HAP-1 (cell line): ENCODE data around the gene CCDC186.

Experiments used
- DNase-seq, 2 experiments: peaks; one replicate each; pipeline ENCODE4 v3.0.0-alpha.2; 2016 to 2020; ENCODE audit warnings: low spot score in 2 of 2
- H3K27me3 ChIP-seq: fragments of 250-450 bp; sonication (Bioruptor Pico); 2 replicates; pipeline ENCODE4 v1.5.1; 2020; ENCODE audit warnings: low read depth, mild to moderate bottlenecking, moderate library complexity
- H3K36me3 ChIP-seq: fragments of 250-450 bp; sonication (Bioruptor Pico); replicated peaks from 2 replicates; pipeline ENCODE4 v1.5.1; 2020; ENCODE audit warnings: mild to moderate bottlenecking
- H3K4me1 ChIP-seq: fragments of 250-450 bp; sonication (Bioruptor Pico); 2 replicates; pipeline ENCODE4 v1.5.1; 2020; ENCODE audit warnings: mild to moderate bottlenecking
- H3K4me3 ChIP-seq: fragments of 250-450 bp; sonication (Bioruptor Pico); 2 replicates; pipeline ENCODE4 v1.5.1; 2020; ENCODE audit warnings: mild to moderate bottlenecking, moderate library complexity
- H3K9me3 ChIP-seq: fragments of 250-450 bp; sonication (Bioruptor Pico); 2 replicates; pipeline ENCODE4 v1.5.1; 2020; ENCODE audit warnings: mild to moderate bottlenecking, moderate library complexity
- in situ Hi-C: fragments of 300-500 bp; cut with MboI; formaldehyde crosslinking; loops from 3 replicates; pipeline ENCODE4 v1.14.3; 2020; ENCODE audit warnings: low sequenced_read_pairs, inconsistent platforms, mixed read lengths

CCDC186 gene

DNA sequence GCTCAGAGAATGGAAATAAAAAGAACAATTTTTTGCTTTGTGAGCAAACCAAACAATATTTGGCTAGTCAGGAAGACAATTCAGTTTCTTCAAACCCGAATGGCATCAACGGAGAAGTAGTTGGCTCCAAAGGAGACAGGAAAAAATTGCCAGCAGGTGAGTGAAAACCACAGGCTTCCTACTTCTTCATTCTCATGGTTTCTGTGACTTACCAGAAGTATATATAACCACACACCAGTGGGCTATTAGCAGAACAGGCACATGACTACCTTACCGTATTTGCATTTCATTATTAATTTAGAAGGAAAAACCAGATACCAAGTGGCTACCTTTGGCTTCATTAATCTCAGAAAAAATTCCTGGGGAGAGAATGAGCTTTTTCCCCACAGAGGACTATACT lies 14.0 kb upstream of the CCDC186 start:
- Histone ChIP-seq H3K36me3 (no peaks in the 10 kb centered on the region), H3K4me3 (no peak overlapping the region), H3K27me3 (peaks cover 5% of the 10 kb centered on the region; the same call in 1 of the 2 replicates), H3K9me3 (no peaks in the 10 kb centered on the region), H3K4me1 (no peaks in the 10 kb centered on the region)
- DNase-seq = no peak
- in situ Hi-C loops = no loop called here

DNA sequence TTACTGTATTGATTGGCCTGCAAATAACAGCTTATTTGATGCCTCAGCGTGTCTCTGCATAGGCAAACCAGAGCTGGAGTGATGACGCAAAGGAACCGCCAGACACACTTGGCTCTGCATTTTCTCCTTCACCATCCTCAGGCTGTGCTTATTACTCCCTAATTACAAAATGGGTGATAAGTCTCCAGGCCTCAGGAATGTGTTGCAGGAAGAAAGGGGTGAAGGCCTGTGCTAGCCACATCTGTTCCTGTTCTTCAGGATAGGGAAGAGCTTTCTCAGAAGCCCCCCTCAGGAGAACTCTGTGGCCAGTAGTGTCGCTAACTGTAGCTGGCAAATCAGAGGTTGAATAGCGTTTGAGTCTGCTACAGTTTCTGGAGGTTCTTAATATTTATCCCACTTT lies 10.3 kb upstream of the CCDC186 start:
- H3K9me3 ChIP-seq = no peaks in the 10 kb centered on the region

GRCh38 chr10:114183563-114183962 lies 9.6 kb upstream of the CCDC186 start:
- peaks cover 3% of the 10 kb centered on the region; the same call in 1 of the 2 replicates for H3K27me3 ChIP-seq
- no peak for DNase-seq
- H3K4me3 ChIP-seq = no peak overlapping the region
- no peaks in the 10 kb centered on the region for H3K9me3 ChIP-seq
- in situ Hi-C loops = no loop called here
- H3K36me3 ChIP-seq = no peaks in the 10 kb centered on the region
- no peaks in the 10 kb centered on the region for H3K4me1 ChIP-seq

More for the DNA sequence above, 10.3 kb upstream of the CCDC186 start:
- Histone ChIP-seq H3K36me3 (no peaks in the 10 kb centered on the region), H3K4me1 (no peaks in the 10 kb centered on the region), H3K4me3 (no peak overlapping the region), H3K27me3 (peaks cover 5% of the 10 kb centered on the region; the same call in 1 of the 2 replicates)
- in situ Hi-C loops = no loop called here
- DNase-seq = no peak

GRCh38 chr10:114181971-114182370 lies 8.0 kb upstream of the CCDC186 start:
- no peak overlapping the region for H3K4me3 ChIP-seq
- H3K27me3 ChIP-seq = no peaks in the 10 kb centered on the region
- in situ Hi-C loops = no loop called here
- no peaks in the 10 kb centered on the region for H3K9me3 ChIP-seq
- H3K36me3 ChIP-seq = no peaks in the 10 kb centered on the region
- H3K4me1 ChIP-seq = no peaks in the 10 kb centered on the region
- DNase-seq = no peak

- Histone ChIP-seq H3K36me3 (no peaks in the 10 kb centered on the region), H3K9me3 (no peaks in the 10 kb centered on the region), H3K4me1 (no peaks in the 10 kb centered on the region), H3K27me3 (no peaks in the 10 kb centered on the region), H3K4me3 (no peak overlapping the region)
- in situ Hi-C loops = no loop called here
- no peak for DNase-seq
These were observed 6.9 kb upstream of the CCDC186 start for GRCh38 chr10:114180937-114181336.

GRCh38 chr10:114179747-114180146 lies 5.7 kb upstream of the CCDC186 start:
- Histone ChIP-seq H3K4me1 (no peaks in the 10 kb centered on the region), H3K4me3 (no peak overlapping the region), H3K27me3 (no peaks in the 10 kb centered on the region), H3K9me3 (no peaks in the 10 kb centered on the region), H3K36me3 (no peaks in the 10 kb centered on the region)
- in situ Hi-C loops = no loop called here
- DNase-seq = no peak

- no peaks in the 10 kb centered on the region for H3K4me1 ChIP-seq
- in situ Hi-C loops = no loop called here
- H3K36me3 ChIP-seq = no peaks in the 10 kb centered on the region
- no peak within 1 kb of the TSS for H3K4me3 ChIP-seq
- no peak for DNase-seq
- H3K9me3 ChIP-seq = no peaks in the 10 kb centered on the region
- H3K27me3 ChIP-seq = no peaks in the 10 kb centered on the region
These were observed 5.1 kb upstream of the CCDC186 start, which contains the start of gene TDRD1 for GRCh38 chr10:114179148-114179547. Gene TDRD1, plus strand, starts transcription at chr10:114179353. Its CDS starts 8,479 bp downstream, at chr10:114187832.

DNA sequence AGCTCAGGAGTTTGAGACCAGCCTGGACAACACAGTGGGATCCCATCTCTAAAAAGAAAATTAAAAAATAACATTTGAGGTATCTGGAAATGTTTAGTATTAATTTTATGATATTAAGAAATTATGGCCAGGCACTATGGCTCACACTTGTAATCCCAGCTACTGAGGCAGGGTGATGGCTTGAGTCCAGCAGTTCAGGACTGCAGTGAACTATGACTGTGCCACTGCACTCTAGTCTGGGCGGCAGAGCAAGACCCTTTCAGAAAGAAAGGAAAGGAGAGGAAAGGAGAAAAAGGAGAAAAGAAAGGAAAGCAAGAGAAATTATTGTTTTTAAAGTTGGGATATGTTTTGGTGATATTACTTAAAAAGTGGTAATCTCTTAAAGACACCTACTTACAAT lies 2.5 kb upstream of the CCDC186 start:
- Histone ChIP-seq H3K36me3 (no peaks in the 10 kb centered on the region), H3K27me3 (no peaks in the 10 kb centered on the region), H3K9me3 (no peaks in the 10 kb centered on the region), H3K4me3 (no peak overlapping the region), H3K4me1 (peaks cover 15% of the 10 kb centered on the region)
- DNase-seq = no peak
- in situ Hi-C loops = no loop called here

GRCh38 chr10:114175667-114176066 lies 1.7 kb upstream of the CCDC186 start:
- Histone ChIP-seq H3K4me1 (peaks cover 15% of the 10 kb centered on the region), H3K27me3 (no peaks in the 10 kb centered on the region), H3K36me3 (no peaks in the 10 kb centered on the region), H3K9me3 (no peaks in the 10 kb centered on the region), H3K4me3 (no peak overlapping the region)
- DNase-seq = no peak
- in situ Hi-C loops = no loop called here

- DNase-seq = no peak
- in situ Hi-C loops = no loop called here
- peaks cover 15% of the 10 kb centered on the region for H3K4me1 ChIP-seq
- H3K4me3 ChIP-seq = peak overlapping the region; percentile 93
- no peaks in the 10 kb centered on the region for H3K36me3 ChIP-seq
- no peaks in the 10 kb centered on the region for H3K27me3 ChIP-seq
- no peaks in the 10 kb centered on the region for H3K9me3 ChIP-seq
These were observed 739 bp upstream of the CCDC186 start for GRCh38 chr10:114174695-114175188.

DNA sequence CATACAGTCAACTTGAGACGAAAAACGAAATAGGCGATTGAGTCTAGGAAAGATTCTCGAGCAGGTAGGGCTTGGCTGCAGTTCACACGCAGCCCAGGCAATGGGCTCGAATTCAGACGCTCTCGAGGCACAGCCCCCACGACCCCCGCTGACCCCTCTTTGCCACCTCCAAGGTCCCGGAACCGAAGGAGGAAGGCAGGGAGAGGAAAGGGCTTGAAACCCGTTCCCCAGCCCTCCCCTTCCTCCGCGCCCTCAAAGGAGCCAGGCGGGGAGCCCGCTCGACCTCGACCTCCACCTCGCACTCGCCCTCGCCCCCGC lies 441 bp downstream of the CCDC186 start:
- in situ Hi-C loops = no loop called here

DNA sequence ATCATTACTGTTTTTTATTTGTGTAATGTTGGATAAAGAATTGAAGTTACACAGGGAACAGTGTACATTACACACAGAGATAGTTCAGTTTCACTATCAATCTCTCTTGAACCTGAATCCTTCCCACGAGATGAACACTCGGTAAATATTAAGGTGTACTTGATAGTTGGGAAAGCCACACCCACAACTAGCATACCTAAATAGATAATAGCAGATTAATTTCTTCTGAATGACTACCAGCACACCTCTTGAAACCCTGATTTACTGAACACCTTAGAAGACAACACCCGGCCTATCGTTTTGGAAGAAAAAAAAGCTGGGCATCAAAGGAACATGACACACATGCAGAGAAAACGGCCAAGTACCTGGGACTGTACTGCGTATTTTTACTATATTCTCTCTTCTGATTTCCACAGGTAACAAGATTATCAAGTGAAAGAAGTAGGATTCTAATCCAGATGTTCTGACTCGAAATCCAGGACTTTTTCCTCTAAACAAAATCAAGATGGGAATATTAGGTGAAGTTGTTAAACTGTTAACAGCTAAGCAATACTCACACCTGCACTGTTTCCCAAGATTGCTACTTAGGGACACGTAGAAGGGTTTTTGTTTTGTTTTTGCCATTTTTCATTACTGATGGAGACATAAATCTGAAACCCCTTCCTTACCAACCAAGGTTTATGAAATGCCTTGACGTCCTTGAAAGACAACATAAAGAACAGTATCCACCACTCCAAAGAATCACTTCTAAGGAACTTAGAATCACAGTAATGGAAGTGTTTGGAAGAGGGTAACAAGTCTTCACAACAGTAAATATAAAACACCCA lies 1.0 kb downstream of the CCDC186 start:
- Histone ChIP-seq H3K36me3 (no peaks in the 10 kb centered on the region), H3K9me3 (peaks cover 4% of the 10 kb centered on the region; the same call in 1 of the 2 replicates), H3K27me3 (no peaks in the 10 kb centered on the region), H3K4me3 (peak overlapping the region; percentile 93), H3K4me1 (peaks cover 15% of the 10 kb centered on the region)
- in situ Hi-C loops = no loop called here
- no peak for DNase-seq

More for the DNA sequence above, 441 bp downstream of the CCDC186 start:
- no peak for DNase-seq
- H3K9me3 ChIP-seq = peaks cover 3% of the 10 kb centered on the region; the same call in 1 of the 2 replicates
- peak overlapping the region; percentile 93 for H3K4me3 ChIP-seq
- no peaks in the 10 kb centered on the region for H3K27me3 ChIP-seq
- H3K36me3 ChIP-seq = no peaks in the 10 kb centered on the region
- peaks cover 15% of the 10 kb centered on the region for H3K4me1 ChIP-seq

DNA sequence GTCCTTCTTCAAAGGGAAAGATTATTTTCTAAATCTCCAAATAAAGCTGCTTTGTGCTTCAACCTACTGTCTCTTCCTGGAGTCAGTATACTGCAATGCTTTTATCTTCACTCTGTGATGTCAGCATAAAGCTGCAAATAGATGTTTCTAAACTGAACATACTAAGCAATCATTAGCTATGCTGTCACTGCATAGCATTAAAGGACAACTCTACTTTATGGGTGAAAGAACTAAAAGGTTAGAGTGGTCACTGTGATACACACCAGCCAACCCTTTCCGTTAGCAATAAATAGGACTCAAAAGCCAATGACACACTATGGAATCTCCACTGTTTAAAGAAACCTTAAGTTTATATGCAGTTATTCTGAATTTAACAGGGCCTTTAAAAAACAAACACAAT lies 1.8 kb downstream of the CCDC186 start:
- Histone ChIP-seq H3K27me3 (no peaks in the 10 kb centered on the region), H3K4me3 (peak overlapping the region; percentile 93; the same call in 1 of the 2 replicates), H3K9me3 (peaks cover 4% of the 10 kb centered on the region; the same call in 1 of the 2 replicates), H3K4me1 (peaks cover 15% of the 10 kb centered on the region), H3K36me3 (no peaks in the 10 kb centered on the region)
- peak in 1 of 2 experiments; percentile 13 for DNase-seq
- in situ Hi-C loops = no loop called here

GRCh38 chr10:114168450-114169009 lies 5.5 kb downstream of the CCDC186 start:
- Histone ChIP-seq H3K9me3 (peaks cover 4% of the 10 kb centered on the region; the same call in 1 of the 2 replicates), H3K36me3 (no peaks in the 10 kb centered on the region; the same call in 1 of the 2 replicates), H3K4me1 (peaks cover 24% of the 10 kb centered on the region), H3K27me3 (no peaks in the 10 kb centered on the region), H3K4me3 (no peak overlapping the region)
- no peak for DNase-seq
- in situ Hi-C loops = no loop called here
